A673 (cell line): ENCODE data around the gene FAM234B.

Experiments used
- CTCF ChIP-seq: fragments of 300-800, 200-600 bp; sonication (generic); conservative IDR thresholded peaks from 2 replicates; pipeline ENCODE4 v1.5.1; 2017; ENCODE audit warnings: low read depth, mild to moderate bottlenecking, antibody characterized with exemption, low read length, moderate library complexity, mixed read lengths
- EZH2 ChIP-seq: fragments of 200-600 bp; sonication (generic); IDR thresholded peaks from 2 replicates; pipeline ENCODE4 v1.6.1; 2017; ENCODE audit warnings: borderline replicate concordance, low read depth, mild to moderate bottlenecking, mixed read lengths, antibody characterized with exemption, low read length; ENCODE audit not compliant: poor library complexity, severe bottlenecking

- TF ChIP-seq CTCF (no peak), EZH2 (no peak)
Observed at GRCh38 chr12:13067322-13067721, 23.1 kb downstream of the FAM234B start.
